Adrenal gland (tissue), 12 donors: ENCODE results near the gene LTN1. TPM values are rescaled to one million over a fixed set of nuclear protein-coding genes. Genes with fewer than 3 reads are reported as not detected.
"Not testable (repeated sequence)": the region's sequence is repeated elsewhere in the genome, so short reads cannot be mapped to it uniquely, and the experiment has no call there.

ENCODE experiments used
- DNase-seq, 7 donors: peaks; one replicate each; pipeline ENCODE4 v3.0.0-alpha.2; 2019 to 2020
- H3K27ac ChIP-seq, 5 donors: fragments of 200-600 bp; sonication (generic) in 4 of 5; 1 replicate in 3 of 5; 2 replicates in 2 of 5; pipeline versions ENCODE4 v1.5.1 to v1.8.0; 2016 to 2020; ENCODE audit warnings: mild to moderate bottlenecking in 1 of 5
- H3K27me3 ChIP-seq: fragments of 200-600 bp; 2 replicates; pipeline ENCODE4 v1.8.0; 2021
- H3K36me3 ChIP-seq, 2 donors: fragments of 200-600 bp; replicated peaks in 1 of 2; 1 replicate in 1 of 2; 2 replicates in 1 of 2; pipeline versions ENCODE4 v1.5.1 to v1.8.0; 2018 to 2022
- H3K4me1 ChIP-seq, 2 donors: fragments of 200-600 bp; replicated peaks in 1 of 2; 1 replicate in 1 of 2; 2 replicates in 1 of 2; pipeline versions ENCODE4 v1.5.1 to v1.8.0; 2018 to 2021
- H3K4me3 ChIP-seq, 4 donors: fragments of 200-600 bp; sonication (generic) in 3 of 4; one replicate each; pipeline ENCODE4 v1.5.1; 2016 to 2018
- H3K9me3 ChIP-seq, 3 donors: fragments of 200-600 bp; sonication (generic) in 1 of 3; replicated peaks in 1 of 3; 1 replicate in 2 of 3; 2 replicates in 1 of 3; pipeline versions ENCODE4 v1.5.1 to v1.8.0; 2016 to 2021
- POLR2A ChIP-seq, 2 donors: fragments of 450-650 bp; IDR thresholded peaks; one replicate each; pipeline ENCODE4 v1.6.1; 2017; ENCODE audit warnings: antibody characterized with exemption in 2 of 2, mild to moderate bottlenecking in 2 of 2, moderate library complexity in 1 of 2
- WGBS, 4 donors: extraction: QIAGEN DNeasy Blood & Tissue Kit in 2 of 4; methylation state at CpG; one replicate each; pipeline versions ENCODE4 v1.1.5 to v1.1.7; 2013 to 2017; 5-methylcytosine and 5-hydroxymethylcytosine counted together
- intact Hi-C, 2 donors: fragments of 100-400 bp; cut with DNase I; formaldehyde crosslinking; loops; one replicate each; pipeline versions ENCODE4 v1.14.1 to v1.15.0; 2022 to 2023
- polyA plus RNA-seq, 3 donors: library from polyadenylated mRNA; stranded (reverse); fragments of 200-250 nt in 2 of 3; fragments of 350-450 nt in 1 of 3; fragmentation: Illumina TruSeq in 1 of 3; extraction: RNeasy Lipid Tissue Mini Kit (QIAGEN cat#74804) in 1 of 3; gene quantifications; one replicate each; pipeline ENCODE4 v1.2.3, GENCODE V29; 2013 to 2014
- total RNA-seq, 9 donors: library from RNA; depleted of rRNA in 4 of 9; stranded (reverse); fragments of >200 nt in 4 of 9; fragments of 120-200 nt in 1 of 9; fragmentation: NEBNext Ultra II Directional in 1 of 9; extraction: Animal tissue kit (Norgen Biotek cat#: 25700) in 1 of 9; gene quantifications; one replicate each; pipeline versions ENCODE4 v1.1.0 to v1.2.4, GENCODE V29; 2013 to 2023
- TF ChIP-seq, protein P1 (sequence below), 6 experiments: fragments of 450-650 bp in 4 of 6; fragments of 200-600 bp in 2 of 6; sonication (generic) in 1 of 6; IDR thresholded peaks; 1 replicate in 5 of 6; 2 replicates in 1 of 6; pipeline versions ENCODE4 v1.5.1 to v1.8.0; 2016 to 2021; ENCODE audit warnings: antibody characterized with exemption in 6 of 6, mild to moderate bottlenecking in 2 of 6, moderate library complexity in 1 of 6
- donor health status: healthy with polysubstance abuse.
- donor health status: Bipolar disorder and iron deficiency.
- donor health status: DM: yes; HTN: yes; CAD: no.
- donor health status: DM: no; HTN: no; CAD: no.
- donor health status: DM: no; HTN: no; CAD: no.
- donor health status: DM: yes; HTN: yes; CAD: no.

Gene LTN1
- total and polyA plus RNA-seq, 12 donors: 3.6 to 31.2 (median 22.0) TPM

DNA sequence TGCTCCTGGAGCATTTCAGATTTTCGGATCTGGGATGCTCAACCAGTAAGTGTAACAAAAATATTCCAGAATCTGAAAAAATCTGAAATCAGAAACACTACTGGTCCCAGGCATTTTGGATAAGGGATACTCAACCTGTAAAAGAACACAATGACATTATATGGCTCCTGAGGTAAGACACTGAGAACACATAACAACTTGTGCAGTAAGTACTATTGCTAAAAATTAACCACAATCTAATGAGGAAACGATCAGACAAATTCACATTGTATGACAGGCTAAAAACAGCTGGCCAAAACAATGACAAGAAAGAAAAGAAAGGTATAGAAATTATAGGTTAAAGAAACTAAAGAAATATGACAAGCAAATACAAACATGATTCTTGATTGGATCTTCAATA is 54.9 kb downstream of the LTN1 start:
- TF ChIP-seq POLR2A (IDR thresholded peaks at IDR 0.05): no peak
- TF ChIP-seq, protein P1, sequence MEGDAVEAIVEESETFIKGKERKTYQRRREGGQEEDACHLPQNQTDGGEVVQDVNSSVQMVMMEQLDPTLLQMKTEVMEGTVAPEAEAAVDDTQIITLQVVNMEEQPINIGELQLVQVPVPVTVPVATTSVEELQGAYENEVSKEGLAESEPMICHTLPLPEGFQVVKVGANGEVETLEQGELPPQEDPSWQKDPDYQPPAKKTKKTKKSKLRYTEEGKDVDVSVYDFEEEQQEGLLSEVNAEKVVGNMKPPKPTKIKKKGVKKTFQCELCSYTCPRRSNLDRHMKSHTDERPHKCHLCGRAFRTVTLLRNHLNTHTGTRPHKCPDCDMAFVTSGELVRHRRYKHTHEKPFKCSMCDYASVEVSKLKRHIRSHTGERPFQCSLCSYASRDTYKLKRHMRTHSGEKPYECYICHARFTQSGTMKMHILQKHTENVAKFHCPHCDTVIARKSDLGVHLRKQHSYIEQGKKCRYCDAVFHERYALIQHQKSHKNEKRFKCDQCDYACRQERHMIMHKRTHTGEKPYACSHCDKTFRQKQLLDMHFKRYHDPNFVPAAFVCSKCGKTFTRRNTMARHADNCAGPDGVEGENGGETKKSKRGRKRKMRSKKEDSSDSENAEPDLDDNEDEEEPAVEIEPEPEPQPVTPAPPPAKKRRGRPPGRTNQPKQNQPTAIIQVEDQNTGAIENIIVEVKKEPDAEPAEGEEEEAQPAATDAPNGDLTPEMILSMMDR (IDR thresholded peaks at IDR 0.05): no peak
- Histone ChIP-seq H3K36me3 (peaks cover 0 to 26% of the 10 kb centered on the region in 2 donors), H3K27me3 (no peaks in the 10 kb centered on the region), H3K27ac (no peak overlapping the region), H3K4me3 (no peak overlapping the region), H3K4me1 (peaks cover 0 to 5% of the 10 kb centered on the region in 2 donors), H3K9me3 (no peaks in the 10 kb centered on the region)
- DNase-seq: no peak
- intact Hi-C loops: no loop called here
- 74 to 85% (median 81%) methylated on average over 2 of the region's 2 CpGs for WGBS, 4 donors

DNA sequence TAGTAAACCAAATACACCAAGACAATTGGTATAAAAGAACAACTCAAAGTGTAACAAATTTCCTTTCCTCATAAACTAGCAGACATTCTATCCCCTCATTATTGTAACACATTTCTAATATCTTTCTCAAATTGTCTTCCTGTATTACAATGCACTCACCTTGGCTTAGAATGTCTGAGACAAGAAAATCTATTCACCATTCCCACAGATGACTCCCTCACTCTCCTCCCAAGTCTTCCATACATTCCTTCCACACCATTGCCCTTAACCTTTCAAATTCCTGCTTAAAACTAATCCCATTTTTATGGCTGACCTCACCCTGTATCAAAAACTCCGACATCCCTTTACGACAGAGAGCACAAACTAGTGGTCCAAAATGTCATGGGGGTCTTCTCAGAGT is 56.0 kb downstream of the LTN1 start:
- intact Hi-C loops: no loop called here
- Histone ChIP-seq H3K4me3 (no peak overlapping the region), H3K27me3 (no peaks in the 10 kb centered on the region), H3K4me1 (peaks cover 0 to 5% of the 10 kb centered on the region in 2 donors), H3K36me3 (peaks cover 0 to 23% of the 10 kb centered on the region in 2 donors), H3K27ac (no peak overlapping the region), H3K9me3 (no peaks in the 10 kb centered on the region)
- WGBS, 4 donors: 95 to 97% (median 96%) methylated on average over 2 of the region's 2 CpGs
- DNase-seq: no peak
- TF ChIP-seq, protein P1 (IDR thresholded peaks at IDR 0.05): no peak
- TF ChIP-seq POLR2A (IDR thresholded peaks at IDR 0.05): no peak

DNA sequence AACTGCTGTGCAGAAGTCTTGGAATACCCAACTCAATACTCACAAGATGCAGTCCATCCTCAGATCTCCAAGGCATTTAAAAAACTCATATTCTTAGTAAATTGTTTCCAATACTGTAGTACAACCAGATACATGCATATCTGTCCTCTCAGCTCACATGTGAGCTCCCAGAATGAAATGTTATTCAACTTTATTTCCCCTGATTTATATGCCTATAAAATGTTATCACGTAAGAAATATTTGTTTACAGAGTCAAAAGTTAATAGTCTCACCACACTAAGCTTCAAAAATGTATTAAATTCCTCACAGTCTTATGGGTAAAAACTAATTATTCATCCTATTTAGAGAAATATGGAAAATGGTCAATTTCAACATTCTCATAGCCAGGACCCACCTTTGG is 56.6 kb downstream of the LTN1 start:
- Histone ChIP-seq H3K4me1 (peaks cover 0 to 5% of the 10 kb centered on the region in 2 donors), H3K27ac (no peak overlapping the region), H3K27me3 (no peaks in the 10 kb centered on the region), H3K4me3 (no peak overlapping the region), H3K9me3 (no peaks in the 10 kb centered on the region), H3K36me3 (peaks cover 0 to 21% of the 10 kb centered on the region in 2 donors)
- 79 to 92% (median 85%) methylated on average over 1 of the region's 1 CpG for whole genome bisulfite sequencing, 4 donors
- TF ChIP-seq POLR2A (IDR thresholded peaks at IDR 0.05): no peak
- TF ChIP-seq, protein P1 (IDR thresholded peaks at IDR 0.05): no peak
- no peak for DNase-seq
- intact Hi-C loops: no loop called here

DNA sequence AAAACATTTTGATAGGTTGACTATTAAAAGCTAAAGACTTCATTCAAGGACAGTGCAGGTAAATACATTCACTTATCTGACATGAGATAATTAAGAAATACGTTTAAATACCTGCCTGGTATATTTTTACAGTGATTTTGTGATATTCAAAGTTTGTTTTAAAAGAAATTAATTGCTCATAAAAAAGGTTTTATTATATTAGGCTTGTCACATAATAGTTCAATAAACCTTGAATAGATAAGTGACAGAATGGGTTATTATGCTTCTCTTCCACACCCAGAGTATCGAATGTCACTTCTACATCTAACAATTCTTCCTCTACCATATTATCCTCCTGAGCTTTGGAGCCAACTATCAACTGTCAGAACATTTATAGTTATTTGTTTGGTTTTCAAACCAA is 60.0 kb downstream of the LTN1 start:
- H3K27me3 ChIP-seq: no peaks in the 10 kb centered on the region
- H3K9me3 ChIP-seq: no peaks in the 10 kb centered on the region
- 93 to 98% (median 94%) methylated on average over 2 of the region's 2 CpGs for WGBS, 4 donors
- H3K4me1 ChIP-seq: no peaks in the 10 kb centered on the region
- TF ChIP-seq POLR2A (IDR thresholded peaks at IDR 0.05): no peak
- TF ChIP-seq, protein P1 (IDR thresholded peaks at IDR 0.05): no peak
- no peak overlapping the region for H3K27ac ChIP-seq
- intact Hi-C loops: no loop called here
- H3K36me3 ChIP-seq: peaks cover 0 to 14% of the 10 kb centered on the region in 2 donors
- no peak for DNase-seq
- no peak overlapping the region for H3K4me3 ChIP-seq

DNA sequence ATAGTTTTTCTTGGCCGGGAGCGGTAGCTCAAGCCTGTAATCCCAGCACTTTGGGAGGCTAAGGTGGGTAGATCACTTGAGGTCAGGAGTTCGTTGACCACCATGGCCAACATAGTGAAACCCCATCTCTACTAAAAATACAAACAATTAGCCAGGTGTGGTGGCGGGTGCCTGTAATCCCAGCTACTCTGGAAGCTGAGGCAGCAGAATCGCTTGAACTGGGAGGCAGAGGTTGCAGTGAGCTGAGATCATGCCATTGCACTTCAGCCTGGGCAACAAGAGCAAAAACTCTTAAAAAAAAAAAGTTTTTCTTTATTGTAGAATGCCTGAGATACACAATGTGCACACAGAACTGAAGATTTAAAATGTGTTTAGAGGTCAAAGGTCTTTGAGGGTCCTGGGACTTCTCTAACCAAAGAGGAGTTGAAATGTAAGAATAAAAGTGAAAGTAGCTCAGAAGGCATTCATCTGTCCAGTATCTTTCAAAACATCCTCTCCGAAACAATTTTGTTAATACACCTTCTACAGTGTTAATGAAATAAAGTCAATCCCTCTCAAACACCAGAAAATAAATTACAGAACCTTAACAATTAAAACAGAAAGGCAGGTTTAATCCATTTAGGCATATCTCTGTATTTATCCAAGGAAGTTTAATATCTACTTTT is 60.8 kb downstream of the LTN1 start:
- H3K27ac ChIP-seq, H3K4me3 ChIP-seq, H3K27me3 ChIP-seq, intact Hi-C loops, H3K9me3 ChIP-seq, H3K4me1 ChIP-seq, DNase-seq: not testable (repeated sequence)
- 93 to 98% (median 96%) methylated on average over 6 of the region's 6 CpGs for WGBS, 4 donors
- H3K36me3 ChIP-seq: peaks cover 0 to 14% of the 10 kb centered on the region in 2 donors
